CD4-positive, alpha-beta T cell treated with Interleukin-17A for 4 hours (primary cell): ENCODE results near the gene GDI1.

Source experiments
- DNase-seq: peaks from one replicate; pipeline ENCODE4 v3.0.0-alpha.2; 2020; ENCODE audit warnings: mixed read lengths

Gene GDI1

DNA sequence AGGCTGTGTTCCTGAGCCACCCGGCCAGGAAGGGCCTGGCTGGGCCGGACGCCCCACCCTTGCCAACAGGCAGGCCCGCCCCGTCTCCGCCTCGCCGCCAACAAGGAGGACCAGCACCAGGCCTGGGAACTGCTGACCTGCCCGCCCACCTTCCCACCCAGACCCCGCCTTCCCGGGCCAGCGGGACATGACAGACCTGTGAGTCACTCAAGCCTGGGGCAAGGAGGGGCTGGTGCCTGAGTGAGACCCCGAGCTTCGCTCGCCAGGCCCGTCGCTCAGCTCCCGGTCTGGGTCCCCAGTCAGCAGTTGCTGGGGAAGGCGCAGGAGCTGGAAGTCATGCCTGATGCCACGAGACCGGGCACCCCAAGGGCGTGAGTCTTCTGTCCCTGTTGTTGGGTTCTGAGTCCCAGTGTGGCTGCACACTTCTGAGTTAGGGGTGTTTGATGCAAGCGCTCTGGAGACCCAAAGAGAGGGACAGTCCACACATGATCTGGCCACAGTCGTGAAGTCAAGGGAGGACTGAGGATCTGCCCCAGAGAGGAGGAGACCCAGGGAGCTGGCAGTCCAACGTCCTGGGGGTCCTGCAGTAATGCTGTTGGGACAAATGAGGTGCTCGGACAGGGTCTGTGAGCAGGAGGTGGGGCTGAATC lies 27.6 kb upstream of the GDI1 start, which contains the start of gene DNASE1L1:
TSS of gene DNASE1L1 (minus strand) at position 33 of the 650 bp plus-strand sequence. CDS start 3,686 bp downstream, outside the sequence.
- peak; percentile 44 for DNase-seq

DNA sequence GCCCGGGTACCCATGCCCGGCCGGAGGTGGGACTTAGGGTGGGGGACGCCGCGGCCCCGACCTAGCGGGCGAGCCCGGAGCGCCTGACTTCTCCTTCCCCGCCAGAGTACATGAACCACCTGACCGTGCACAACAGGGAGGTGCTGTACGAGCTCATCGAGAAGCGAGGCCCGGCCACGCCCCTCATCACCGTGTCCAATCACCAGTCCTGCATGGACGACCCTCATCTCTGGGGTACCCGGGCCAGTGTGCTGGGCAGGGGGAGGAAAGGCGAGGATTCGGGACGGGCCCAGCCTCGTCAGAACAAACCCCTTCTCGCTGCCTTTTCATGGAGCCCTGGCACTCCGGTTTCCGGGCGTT lies 25.0 kb upstream of the GDI1 start:
- DNase-seq, result peak; percentile 67

DNA sequence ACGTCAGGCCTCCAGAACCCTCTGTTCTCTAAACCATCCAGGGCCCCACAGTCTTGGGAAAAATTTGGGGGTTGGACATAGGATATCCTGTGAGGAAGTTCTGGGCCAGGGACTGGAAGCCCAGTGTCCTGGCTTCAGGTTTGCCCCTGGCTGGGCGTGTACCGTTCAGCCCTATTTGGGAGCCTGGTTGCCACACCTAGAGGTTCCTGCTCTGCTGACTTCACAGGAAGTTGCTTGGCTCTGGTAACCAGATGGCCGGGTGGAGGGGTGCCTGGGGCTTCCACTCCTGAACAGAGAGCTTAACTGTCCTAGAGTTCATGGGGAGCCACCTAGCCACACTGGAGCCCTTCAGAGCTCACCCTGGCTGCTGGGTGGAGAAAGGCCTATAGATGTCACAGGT lies 24.5 kb upstream of the GDI1 start:
- DNase-seq, result peak; percentile 62

DNA sequence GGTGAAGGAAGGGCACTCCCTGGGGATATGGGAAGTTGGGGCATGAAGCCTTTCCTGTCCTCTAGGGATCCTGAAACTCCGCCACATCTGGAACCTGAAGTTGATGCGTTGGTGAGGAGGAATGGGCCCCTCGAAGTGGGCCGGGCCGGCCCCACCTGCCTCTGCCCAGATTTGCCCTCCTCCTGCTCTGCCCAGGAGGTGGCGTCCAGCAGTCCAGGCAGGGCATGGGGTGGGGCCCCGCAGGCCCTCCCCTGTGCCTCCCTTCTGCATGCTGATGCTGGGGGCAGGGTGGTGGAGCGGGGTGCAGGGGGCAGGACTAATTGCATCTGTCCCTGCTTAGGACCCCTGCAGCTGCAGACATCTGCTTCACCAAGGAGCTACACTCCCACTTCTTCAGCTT lies 23.8 kb upstream of the GDI1 start:
- no peak for DNase-seq

DNA sequence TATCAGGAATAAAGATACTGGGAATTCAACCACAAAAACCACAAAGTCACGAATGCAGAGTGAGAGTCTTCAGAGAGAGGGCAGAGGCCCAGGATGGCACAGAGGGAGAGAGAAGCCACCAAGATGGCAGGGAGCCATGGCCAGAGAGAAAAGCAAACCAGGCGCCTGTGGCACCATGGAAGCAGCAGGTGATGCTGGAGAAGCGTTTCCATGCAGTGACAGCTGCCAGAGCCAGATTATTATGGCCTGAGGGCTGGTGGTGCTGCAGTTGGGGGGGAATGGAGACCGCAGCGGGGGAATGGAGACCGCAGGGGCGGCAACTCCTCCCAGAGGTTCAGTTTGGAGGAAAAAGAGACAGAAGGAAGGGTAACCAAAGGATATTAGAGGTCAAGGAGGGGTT lies 19.8 kb upstream of the GDI1 start:
- DNase-seq, result no peak

DNA sequence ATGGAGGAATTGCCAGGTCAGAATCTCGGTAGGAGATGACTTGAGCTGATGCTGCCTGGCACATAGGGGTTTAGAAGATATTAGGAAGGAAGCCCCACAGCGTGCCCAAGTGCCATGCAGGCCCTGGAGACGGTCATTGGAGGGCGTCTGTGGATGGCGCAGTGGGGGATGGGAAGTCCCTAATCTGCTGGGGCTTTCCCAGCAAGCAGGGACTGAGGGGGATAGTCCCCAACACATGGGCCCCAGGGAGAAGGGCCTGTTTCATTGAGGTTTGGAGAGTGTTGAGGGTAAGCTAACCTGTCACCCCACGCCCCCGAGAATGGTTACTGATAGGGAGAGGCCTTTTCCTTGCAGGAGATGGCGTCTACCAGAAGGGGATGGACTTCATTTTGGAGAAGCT lies 17.8 kb upstream of the GDI1 start:
- DNase-seq, result no peak

DNA sequence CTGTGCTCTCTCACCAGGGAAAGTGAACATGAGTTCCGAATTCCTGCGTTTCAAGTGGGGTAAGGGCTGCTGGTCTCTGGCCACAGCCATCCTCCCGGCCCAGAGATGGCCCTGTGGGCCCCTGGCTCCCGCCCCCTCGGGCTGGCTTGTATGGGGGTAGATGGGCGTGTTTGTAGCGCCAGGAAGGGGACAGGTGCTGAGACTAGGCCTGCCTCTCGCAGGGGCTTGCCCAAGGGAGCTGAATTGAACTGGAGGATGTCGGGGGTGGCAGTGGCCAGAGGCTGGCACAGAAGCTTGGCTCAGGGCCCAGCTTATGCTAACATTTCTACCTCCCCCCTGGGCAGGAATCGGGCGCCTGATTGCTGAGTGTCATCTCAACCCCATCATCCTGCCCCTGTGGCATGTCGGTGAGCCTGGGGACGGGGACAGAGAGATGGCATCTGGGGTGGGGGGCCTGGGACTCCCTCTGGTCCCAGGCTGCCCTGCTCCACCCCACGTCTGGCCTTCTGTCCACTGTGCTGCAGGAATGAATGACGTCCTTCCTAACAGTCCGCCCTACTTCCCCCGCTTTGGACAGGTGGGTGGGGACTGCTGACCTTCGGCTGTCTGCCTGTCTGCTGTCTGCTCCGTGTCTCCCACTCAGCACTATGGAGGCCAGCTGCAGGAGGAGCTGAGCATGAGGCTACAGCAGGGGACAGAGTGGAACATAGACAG lies 17.1 kb upstream of the GDI1 start:
- no peak for DNase-seq

DNA sequence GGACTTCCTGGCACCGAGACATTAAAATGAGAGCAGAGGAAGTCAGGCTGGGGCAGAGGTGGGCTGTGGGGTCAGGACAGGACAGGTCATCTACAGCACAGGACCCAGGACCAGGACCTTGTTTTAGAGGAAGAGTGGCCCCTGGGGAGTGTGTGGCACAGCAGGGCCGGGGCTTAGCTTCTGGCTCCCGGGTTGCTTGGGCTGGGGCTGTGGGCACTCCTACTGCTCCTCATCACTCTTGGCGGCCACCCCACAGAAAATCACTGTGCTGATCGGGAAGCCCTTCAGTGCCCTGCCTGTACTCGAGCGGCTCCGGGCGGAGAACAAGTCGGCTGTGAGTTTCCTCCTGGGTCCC lies 16.6 kb upstream of the GDI1 start:
- DNase-seq, result no peak

DNA sequence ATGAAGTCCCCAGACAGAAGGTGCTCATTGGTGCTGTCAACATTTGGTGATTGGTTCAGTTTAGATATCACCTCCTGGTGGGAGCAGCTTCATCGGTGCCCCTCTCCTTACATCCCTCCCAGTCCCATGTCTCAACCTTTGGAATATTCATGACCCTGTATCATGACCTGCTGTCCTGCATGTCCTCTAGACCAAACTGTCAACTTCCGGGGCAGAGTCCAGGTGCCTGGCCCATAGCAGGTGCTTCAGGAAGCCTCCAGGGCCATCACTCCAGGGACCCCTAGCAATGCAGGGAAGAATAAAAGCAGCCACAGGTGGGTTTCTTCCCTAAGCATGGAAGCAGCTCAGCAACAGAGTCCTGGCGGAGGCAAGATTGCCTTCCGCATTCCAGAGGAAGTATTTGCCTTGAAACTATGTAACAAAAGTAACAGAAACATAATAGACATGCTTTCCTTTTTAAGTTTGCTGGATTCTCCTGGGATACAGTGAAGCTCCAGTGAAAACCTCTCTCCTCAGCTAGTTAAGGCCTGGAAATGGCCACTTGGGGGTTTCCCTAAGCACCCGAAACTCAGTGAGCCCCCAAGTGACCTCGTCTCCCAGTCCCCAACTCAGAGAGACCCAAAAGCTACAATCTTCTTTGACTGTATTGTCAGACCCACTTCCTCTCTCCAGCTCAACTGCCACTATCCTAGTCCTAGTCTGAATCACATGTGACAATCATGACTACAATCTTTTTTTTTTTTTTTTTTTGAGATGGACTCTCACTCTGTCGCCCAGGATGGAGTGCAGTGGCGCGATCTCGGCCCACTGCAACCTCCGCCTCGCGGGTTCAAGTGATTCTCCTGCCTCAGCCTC lies 9.8 kb upstream of the GDI1 start:
- DNase-seq, result no peak

DNA sequence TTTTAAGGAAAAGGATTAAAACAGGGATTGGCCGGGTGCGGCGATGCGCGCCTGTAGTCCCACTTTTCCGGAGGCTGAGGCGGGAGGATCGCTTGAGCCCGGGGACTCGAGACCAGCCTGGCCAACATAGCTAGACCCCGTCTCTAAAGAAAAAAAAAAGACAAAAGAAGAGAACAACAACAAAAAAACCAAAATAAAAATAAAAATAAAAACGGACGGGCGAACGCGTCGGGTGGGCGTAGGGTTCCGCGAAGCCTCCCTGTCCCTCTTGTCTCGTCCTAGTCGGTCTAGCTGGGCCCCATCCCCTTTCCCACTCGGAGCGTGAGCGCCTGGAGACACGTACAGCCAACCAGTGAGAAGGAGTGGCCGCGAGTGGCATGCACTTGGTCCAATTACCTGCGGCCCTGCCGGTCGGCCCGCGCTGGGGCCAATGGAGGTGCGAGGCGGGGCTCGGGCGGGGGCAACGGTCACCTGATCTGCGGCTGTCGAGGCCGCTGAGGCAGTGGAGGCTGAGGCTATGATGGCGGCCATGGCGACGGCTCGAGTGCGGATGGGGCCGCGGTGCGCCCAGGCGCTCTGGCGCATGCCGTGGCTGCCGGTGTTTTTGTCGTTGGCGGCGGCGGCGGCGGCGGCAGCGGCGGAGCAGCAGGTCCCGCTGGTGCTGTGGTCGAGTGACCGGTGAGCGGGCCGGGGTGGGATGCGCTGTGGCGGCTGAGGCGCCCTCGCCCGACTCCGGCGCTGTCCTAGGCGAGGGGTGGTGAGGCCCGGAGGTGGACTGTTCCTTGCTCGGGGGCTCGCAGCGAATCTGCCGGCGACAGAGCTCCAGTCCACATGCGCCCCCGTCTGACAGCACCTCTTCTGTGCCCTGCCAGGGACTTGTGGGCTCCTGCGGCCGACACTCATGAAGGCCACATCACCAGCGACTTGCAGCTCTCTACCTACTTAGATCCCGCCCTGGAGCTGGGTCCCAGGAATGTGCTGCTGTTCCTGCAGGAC lies 8.5 kb upstream of the GDI1 start, which contains the start of gene ATP6AP1:
TSS of gene ATP6AP1 (plus strand) at position 502 of the 996 bp plus-strand sequence. CDS start at position 518, 16 bp downstream.
- peak; percentile 89 for DNase-seq

DNA sequence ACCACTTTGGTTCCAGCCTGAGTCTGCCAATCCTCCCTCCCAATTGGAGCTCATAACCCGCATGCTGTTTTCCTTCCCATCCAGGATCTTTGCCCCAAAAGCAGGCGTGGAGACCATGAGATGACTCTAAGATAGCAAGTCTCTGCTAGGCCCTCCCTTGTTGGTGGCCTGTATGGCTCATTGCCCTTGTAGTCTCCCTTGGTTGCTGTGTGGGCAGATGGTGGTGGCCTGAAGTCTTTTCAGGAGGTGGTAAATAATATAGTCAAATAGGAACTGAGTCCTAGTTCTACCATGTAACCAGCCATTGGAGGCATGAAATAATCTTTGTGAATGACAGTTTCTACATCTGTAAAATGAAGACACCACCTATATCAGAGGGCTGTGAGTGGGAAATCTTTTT lies 7.2 kb upstream of the GDI1 start:
- no peak for DNase-seq

DNA sequence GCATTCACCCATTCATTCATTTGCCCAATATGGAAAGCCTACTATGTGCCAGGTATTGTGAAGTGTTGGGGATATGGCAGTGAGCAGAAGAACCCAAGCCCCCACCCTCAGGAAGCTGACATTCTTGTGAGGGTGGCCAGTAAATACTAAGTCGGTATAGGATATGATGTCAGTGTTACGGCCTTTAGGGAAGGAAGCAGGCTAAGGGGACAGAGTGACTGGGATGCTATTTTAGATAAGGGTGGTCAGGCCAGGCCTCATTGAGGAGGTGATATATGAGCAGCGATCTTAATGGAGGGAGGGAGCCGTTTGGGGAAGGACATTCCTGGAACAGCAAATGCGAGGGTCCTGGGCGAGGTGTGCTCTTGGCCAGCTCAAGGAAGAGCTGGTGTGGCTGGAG lies 6.5 kb upstream of the GDI1 start:
- DNase-seq, result no peak

DNA sequence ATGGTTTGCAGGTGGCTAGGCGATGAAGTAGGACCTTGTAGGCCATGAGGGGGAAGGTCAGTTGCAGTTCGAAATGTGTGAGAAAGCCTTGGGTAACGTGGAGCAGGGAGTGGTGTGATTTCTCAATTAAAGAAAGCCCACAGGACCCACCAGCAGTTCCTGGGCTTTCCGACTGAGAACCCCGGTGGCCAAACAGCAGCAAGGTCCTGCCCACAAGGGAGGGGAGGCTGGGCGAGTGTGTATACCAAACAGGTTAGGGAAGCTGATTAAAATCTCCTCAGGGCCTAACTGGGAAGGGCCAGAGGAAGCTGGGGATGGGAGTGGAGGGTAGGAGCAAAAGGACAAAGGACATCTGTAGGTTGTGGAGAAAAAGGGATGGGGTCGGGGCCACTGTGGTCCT lies 6.0 kb upstream of the GDI1 start:
- DNase-seq, result no peak

DNA sequence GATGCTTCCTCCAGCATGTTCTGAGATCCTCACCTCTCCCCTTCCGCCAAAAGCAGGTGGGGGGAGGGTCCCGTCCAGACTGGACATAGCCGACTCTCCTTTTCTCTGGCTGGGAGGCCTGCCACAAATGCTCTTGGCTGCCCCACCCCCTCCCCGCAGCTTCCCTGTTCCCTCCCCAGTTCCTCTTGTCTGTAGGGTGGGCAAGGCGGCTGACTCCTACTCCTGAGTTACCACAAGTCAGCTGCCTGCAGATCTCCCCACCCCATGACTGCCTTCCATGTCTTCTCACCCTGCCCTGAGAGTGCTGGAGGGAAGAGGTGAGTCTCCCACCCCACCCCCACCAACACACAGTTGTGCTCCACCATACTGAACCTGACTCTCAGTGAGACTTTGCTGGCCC lies 5.6 kb upstream of the GDI1 start:
- no peak for DNase-seq

DNA sequence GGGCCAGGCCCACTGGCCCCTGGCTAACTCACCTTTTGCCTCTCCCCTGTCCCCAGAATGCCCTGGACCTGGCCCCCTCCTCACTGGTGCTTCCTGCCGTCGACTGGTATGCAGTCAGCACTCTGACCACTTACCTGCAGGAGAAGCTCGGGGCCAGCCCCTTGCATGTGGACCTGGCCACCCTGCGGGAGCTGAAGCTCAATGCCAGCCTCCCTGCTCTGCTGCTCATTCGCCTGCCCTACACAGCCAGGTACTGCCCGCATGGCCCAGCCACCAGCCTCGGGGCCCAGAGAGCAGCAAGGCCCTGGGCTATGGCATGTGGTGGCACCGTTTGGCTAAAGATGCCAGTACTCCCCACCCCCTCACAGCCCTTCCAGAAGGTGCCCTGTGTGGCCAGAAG lies 4.7 kb upstream of the GDI1 start:
- DNase-seq, result no peak

DNA sequence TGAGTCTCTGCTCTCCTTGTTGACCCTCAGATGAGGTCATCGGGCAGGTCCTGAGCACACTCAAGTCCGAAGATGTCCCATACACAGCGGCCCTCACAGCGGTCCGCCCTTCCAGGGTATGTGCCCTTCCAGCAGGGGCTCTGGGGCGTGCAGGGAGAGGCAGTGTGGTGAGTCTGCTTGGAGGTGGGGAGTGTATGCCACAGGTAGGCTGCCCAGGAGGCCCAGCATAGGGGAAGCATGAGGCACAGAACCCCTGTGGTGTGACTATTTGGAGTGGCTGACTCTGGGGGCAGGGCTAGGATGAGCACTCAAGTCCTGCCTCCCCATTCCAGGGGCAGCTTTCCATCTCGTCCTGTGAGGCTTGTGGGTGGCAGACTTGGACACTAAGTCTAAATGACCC lies 3.3 kb upstream of the GDI1 start:
- DNase-seq, result no peak

DNA sequence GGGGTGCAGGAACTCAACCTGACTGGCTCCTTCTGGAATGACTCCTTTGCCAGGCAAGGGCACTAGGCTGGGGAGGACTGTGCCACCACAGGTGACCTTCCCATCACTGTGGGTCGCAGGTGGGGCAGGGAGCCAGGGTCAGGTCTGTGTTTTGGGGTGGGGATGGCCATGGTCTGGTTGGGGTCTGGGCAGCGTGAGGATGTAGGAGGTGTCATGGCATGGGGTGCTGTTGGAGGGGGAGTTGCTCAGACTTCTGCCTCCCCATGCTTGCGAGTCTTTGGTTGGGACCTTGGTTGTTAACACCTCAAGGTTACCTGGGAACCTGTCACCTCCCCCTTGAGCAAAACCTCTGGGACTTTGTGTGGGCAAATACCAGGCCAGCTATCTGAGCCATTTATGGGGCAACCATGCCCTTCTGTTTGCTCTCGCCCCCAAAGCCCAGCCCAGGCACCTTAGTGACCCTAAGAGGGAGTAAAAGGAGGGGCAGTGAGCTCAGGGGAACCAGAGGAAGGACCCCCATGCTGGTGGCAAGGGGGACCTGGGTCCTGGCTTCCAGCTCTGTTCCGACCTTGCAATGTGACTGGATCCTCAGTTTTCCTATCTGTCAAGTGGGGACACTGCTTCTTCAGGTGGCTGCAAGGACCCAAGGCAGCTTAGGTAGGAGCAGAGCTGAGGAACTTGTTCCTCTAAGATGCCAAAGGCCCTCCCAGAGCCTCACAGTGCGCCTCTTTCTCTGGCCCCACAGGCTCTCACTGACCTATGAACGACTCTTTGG lies 2.4 kb upstream of the GDI1 start:
- no peak for DNase-seq

DNA sequence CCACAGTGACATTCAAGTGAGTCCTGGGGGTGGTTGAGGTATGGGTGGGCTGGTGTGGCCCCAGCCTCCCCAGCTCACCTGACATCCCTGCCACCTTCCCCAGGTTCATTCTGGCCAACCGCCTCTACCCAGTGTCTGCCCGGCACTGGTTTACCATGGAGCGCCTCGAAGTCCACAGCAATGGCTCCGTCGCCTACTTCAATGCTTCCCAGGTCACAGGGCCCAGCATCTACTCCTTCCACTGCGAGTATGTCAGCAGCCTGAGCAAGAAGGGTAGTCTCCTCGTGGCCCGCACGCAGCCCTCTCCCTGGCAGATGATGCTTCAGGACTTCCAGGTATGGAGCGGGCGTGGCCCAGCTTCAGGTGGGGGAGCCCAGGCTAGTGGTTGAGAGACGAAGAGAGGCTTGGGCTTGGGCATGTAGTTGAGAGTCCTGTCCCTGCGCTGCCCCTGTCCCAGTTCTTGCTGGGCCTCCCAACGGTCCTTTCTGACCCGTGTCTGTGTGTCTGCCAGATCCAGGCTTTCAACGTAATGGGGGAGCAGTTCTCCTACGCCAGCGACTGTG lies 1.7 kb upstream of the GDI1 start:
- no peak for DNase-seq

DNA sequence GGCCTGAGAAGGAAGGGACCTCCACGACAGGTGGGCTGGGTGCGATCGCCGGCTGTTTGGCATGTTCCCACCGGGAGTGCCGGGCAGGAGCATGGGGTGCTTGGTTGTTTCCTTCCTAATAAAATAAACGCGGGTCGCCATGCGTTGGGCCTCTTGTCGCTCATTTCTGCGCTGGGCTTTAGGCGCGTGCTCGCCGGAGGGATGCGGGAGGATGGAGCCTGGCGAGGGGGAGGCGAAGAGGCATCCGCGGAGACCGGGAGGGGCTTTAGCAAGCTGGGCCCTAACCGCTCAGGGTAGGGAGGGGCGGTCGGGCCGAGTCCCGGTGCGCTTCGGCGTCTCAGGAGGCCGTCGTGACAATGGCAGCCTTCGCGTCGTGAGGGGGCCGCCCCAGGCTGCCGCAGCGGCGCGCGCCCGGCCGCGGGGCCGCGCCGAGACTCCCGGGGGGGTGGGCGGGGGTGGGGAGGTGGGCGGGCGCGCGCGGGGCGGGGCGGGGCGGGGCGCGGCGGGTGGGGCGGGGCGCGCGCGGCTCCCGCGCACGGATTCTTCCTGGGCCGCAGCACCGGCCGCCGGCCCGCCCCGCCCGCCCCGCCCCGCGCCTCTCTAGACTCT lies 476 bp upstream of the GDI1 start:
- peak; percentile 60 for DNase-seq

DNA sequence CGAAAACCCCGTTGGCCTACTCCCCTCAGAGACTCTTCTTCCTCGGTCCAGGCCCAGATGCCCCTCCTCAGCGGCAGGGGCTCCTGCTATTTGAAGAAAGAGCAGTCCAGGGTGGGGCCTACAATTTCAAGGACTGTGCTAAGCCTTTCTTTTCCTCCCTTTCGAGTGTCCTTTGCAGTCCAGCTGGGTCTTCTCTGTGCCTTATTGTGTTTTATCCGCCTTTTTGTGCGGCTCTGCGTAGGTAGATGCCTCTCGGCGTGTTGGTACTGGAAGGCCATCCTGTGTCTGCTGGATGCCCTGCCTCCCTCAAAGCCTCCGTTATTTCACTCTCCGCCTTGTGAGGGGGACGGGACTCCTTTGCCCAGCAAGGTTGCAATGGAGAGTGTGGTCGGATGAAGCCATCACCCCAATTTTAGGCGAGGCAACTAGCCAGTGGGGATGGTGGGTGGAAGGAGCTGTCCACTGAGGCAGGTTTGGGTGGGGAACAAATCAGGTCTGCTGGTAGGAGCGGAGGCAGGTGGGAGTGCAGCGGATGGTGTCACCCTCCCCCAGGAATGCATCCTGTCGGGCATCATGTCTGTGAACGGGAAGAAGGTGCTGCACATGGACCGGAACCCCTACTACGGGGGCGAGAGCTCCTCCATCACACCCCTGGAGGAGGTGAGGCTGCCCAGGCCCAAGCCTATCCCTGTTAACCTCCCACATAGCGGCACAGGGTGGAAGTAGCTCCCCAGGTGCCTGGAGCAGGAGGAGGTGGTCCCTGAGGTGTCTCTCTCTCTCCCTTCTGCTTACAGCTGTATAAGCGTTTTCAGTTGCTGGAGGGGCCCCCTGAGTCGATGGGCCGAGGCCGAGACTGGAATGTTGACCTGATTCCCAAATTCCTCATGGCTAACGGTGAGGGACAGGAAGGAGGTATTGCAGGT lies 1.3 kb downstream of the GDI1 start:
- DNase-seq, result no peak
